Fibroblast of the aortic adventitia (primary cell): ENCODE measurements around the gene GPR141. TPM values are rescaled to one million over a fixed set of nuclear protein-coding genes. Genes with fewer than 3 reads are reported as not detected.

Experiments
- DNase-seq: peaks from one replicate; pipeline ENCODE4 v3.0.0-alpha.2; 2010; ENCODE audit warnings: low read depth
- H3K4me3 ChIP-seq: 2 replicates; pipeline ENCODE4 v1.5.1; 2011; ENCODE audit warnings: low read depth, mild to moderate bottlenecking, control low read depth, low read length, moderate library complexity
- total RNA-seq: library from RNA; depleted of rRNA; stranded (reverse); fragments of >200 nt; gene quantifications from 2 replicates; pipeline ENCODE4 v1.2.3, GENCODE V29; 2012; ENCODE audit warnings: low replicate concordance
- TF ChIP-seq, protein P1 (sequence below): IDR thresholded peaks from 2 replicates; pipeline ENCODE4 v1.5.1; 2011; ENCODE audit warnings: mild to moderate bottlenecking, low read length, control low read depth, inconsistent platforms; ENCODE audit not compliant: insufficient read depth

The GPR141 gene
- total RNA-seq, 1 donor: not detected

DNA sequence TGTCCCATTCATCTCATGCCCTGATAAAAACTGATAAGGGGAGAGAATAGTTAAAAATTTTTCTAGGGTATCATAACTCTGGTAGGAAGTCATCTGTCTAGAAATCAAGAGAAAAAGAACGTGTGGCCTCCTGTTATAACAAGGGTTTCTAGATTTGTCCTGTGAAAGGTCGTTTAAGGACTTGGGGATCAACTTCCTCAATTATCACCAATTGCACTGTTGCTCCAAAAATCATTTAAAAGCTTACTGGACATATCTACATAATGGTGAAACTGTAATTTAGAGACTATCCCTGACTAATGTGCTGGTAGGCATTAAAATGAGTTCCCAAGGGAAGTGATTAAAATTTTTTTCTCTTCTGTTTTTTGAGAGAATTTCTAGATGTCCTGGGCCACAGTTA lies 58.2 kb downstream of the GPR141 start:
- no peak overlapping the region for H3K4me3 ChIP-seq
- TF ChIP-seq, protein P1, sequence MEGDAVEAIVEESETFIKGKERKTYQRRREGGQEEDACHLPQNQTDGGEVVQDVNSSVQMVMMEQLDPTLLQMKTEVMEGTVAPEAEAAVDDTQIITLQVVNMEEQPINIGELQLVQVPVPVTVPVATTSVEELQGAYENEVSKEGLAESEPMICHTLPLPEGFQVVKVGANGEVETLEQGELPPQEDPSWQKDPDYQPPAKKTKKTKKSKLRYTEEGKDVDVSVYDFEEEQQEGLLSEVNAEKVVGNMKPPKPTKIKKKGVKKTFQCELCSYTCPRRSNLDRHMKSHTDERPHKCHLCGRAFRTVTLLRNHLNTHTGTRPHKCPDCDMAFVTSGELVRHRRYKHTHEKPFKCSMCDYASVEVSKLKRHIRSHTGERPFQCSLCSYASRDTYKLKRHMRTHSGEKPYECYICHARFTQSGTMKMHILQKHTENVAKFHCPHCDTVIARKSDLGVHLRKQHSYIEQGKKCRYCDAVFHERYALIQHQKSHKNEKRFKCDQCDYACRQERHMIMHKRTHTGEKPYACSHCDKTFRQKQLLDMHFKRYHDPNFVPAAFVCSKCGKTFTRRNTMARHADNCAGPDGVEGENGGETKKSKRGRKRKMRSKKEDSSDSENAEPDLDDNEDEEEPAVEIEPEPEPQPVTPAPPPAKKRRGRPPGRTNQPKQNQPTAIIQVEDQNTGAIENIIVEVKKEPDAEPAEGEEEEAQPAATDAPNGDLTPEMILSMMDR: no peak
- no peak for DNase-seq

- DNase-seq: no peak
- H3K4me3 ChIP-seq: no peak overlapping the region
- TF ChIP-seq, protein P1: no peak
Measured at GRCh38 chr7:37751096-37751495, 67.5 kb downstream of the GPR141 start.

GRCh38 chr7:37753398-37754050 lies 70.0 kb downstream of the GPR141 start:
- TF ChIP-seq, protein P1: no peak
- H3K4me3 ChIP-seq: no peak overlapping the region
- DNase-seq: no peak

DNA sequence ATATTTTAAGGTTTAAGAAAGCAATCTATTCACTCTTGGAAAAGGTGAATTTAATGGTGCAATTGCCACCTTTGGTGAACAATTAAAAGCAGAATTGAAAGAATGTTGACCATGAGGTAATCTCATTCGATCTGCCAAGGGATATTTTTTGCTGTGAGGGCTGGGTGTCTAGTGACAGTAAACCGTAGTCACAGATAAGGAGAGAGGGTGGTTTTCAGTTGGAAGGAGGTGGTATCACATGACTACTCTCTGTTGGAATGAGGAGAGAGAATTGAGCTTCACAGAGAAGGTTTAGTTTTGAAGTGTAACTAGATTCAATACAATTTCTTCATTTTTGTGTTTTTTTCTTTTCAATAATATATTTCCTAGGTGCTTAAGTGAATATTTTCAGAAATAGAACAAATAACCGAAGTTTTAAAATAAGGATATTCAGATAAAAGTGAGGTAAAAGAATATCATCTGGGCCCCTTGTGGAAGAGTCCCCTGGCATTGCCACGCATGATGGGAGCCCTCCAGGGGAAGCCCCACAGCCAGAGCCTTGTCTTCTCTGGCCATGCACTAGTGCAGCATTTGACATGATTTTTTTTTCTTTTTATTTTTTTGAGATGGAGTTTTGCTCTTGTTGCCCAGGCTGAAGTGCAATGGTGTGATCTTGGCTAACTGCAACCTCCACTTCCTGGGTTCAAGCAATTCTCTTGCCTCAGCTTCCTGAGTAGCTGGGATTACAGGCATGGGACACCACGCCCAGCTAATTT lies 73.4 kb downstream of the GPR141 start:
- no peak overlapping the region for H3K4me3 ChIP-seq
- TF ChIP-seq, protein P1: no peak
- DNase-seq: no peak

DNA sequence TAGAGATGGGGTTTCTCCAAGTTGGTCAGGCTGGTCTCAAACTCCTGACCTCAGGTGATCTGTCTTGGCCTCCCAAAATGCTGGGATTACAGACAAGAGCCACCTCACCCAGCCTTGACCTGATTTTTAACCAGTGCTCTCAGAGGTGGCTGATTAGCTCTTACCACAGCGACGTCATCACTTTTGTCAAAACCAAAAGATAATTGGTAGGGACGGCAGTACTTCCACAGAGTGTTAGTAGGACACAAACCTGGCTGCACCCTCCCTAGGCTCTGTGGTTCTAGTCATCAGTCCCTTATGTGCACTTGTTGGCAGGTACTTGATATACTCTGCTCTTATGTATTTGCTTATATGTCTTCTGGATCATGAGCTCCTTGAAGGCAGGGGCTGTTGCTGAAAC lies 74.0 kb downstream of the GPR141 start:
- H3K4me3 ChIP-seq: no peak overlapping the region
- no peak for DNase-seq
- TF ChIP-seq, protein P1: no peak

DNA sequence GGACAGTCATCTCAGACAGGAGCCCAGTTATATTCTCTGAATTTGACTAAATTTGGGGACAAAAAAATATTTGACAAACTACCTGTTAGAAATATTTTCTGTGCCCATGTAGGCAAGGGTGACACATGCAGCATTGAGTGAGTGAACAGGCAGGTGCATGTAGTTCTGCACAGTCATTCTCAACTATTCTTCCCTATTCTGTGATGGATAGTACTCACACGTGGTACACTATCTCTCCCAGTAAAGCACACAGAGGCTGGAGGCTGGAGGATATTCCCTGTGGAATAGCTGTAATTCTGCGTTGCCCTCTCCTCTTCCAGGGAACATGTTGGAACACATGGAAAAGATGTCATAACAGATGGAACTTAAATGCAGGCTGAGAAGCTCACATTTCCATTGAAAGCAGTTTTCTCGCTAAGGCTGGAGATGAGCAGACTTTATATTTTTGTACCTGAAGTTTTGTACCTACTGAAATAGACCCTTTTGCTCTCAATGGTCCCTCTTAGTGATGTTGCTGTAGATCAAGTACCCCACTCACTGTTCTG lies 75.0 kb downstream of the GPR141 start:
- TF ChIP-seq, protein P1: no peak
- no peak overlapping the region for H3K4me3 ChIP-seq
- no peak for DNase-seq
